ENCODE data around the gene GIMAP8.

The GIMAP8 gene

GRCh38 chr7:150439967-150440366 lies 10.5 kb upstream of the GIMAP8 start:
- Histone ChIP-seq H3K9me3 (ENCODE audit: low read depth, low read length) (no peaks in the 10 kb centered on the region), H3K36me3 (ENCODE audit: insufficient read depth, low read length) (no peaks in the 10 kb centered on the region), H3K27ac (no peak overlapping the region), H3K4me3 (no peak overlapping the region), H3K9ac (ENCODE audit: insufficient read length) (no peak overlapping the region)
- DNase-seq (ENCODE audit: low read depth, low spot score), result no peak
- TF ChIP-seq FOXP2 (optimal IDR thresholded peaks at IDR 0.05; ENCODE audit: control extremely low read depth, extremely low read length, insufficient read depth) (no peak), EZH2 (IDR thresholded peaks at IDR 0.05) (no peak), POLR2AphosphoS5 (IDR thresholded peaks at IDR 0.05; ENCODE audit: borderline replicate concordance, low read depth, low read length) (no peak)

DNA sequence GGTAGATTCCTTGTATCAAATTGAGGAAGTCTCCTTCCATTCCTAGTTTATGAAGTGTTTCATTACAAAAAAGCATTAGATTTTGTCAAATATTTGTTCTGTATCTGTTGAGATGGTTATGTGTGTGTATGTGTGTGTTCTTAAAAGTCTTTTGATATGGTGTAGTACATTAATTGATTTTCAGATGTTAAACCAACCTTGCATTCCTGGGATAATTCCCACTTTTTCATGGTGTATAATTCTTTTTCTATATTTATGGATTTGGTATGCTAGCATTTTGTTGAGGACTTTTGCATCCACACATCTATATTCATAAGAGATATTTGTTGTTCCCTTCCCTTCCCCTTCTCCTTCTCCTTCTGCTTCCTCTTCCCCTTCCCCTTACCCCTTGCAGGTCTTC lies 8.9 kb upstream of the GIMAP8 start:
- no peaks in the 10 kb centered on the region for H3K9me3 ChIP-seq (ENCODE audit: low read depth, low read length)
- no peak overlapping the region for H3K27ac ChIP-seq
- no peaks in the 10 kb centered on the region for H3K36me3 ChIP-seq (ENCODE audit: insufficient read depth, low read length)
- H3K4me3 ChIP-seq, result no peak overlapping the region
- no peak overlapping the region for H3K9ac ChIP-seq (ENCODE audit: insufficient read length)
- DNase-seq (ENCODE audit: low read depth, low spot score), result no peak
- TF ChIP-seq FOXP2 (optimal IDR thresholded peaks at IDR 0.05; ENCODE audit: control extremely low read depth, extremely low read length, insufficient read depth) (no peak), EZH2 (IDR thresholded peaks at IDR 0.05) (no peak), POLR2AphosphoS5 (IDR thresholded peaks at IDR 0.05; ENCODE audit: borderline replicate concordance, low read depth, low read length) (no peak)

DNA sequence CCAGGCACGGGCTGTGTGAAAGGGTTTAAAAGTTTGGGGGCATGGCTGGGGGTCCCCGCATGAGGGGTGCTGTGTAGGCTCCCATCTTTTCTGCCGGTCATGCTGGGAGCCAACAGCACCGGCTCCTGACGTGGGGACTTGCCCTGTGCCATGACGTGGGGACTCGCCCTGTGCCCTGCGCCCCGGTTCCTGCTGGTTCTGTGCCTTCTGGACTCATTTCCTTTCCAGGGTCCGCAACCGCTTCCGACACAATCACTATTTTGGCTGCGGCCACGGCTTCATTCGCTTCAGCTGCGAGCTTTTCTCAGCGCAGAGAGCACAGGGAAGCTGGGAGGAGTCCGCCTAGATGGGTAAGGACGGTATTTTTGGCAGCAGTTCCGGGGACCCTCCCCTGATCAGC lies 7.6 kb upstream of the GIMAP8 start:
- H3K9ac ChIP-seq (ENCODE audit: insufficient read length), result no peak overlapping the region
- H3K4me3 ChIP-seq, result no peak overlapping the region
- no peak for DNase-seq (ENCODE audit: low read depth, low spot score)
- H3K36me3 ChIP-seq (ENCODE audit: insufficient read depth, low read length), result no peaks in the 10 kb centered on the region
- no peak for TF ChIP-seq POLR2AphosphoS5 (IDR thresholded peaks at IDR 0.05; ENCODE audit: borderline replicate concordance, low read depth, low read length)
- no peak for TF ChIP-seq FOXP2 (optimal IDR thresholded peaks at IDR 0.05; ENCODE audit: control extremely low read depth, extremely low read length, insufficient read depth)
- TF ChIP-seq EZH2 (IDR thresholded peaks at IDR 0.05), result no peak
- H3K27ac ChIP-seq, result no peak overlapping the region
- no peaks in the 10 kb centered on the region for H3K9me3 ChIP-seq (ENCODE audit: low read depth, low read length)

DNA sequence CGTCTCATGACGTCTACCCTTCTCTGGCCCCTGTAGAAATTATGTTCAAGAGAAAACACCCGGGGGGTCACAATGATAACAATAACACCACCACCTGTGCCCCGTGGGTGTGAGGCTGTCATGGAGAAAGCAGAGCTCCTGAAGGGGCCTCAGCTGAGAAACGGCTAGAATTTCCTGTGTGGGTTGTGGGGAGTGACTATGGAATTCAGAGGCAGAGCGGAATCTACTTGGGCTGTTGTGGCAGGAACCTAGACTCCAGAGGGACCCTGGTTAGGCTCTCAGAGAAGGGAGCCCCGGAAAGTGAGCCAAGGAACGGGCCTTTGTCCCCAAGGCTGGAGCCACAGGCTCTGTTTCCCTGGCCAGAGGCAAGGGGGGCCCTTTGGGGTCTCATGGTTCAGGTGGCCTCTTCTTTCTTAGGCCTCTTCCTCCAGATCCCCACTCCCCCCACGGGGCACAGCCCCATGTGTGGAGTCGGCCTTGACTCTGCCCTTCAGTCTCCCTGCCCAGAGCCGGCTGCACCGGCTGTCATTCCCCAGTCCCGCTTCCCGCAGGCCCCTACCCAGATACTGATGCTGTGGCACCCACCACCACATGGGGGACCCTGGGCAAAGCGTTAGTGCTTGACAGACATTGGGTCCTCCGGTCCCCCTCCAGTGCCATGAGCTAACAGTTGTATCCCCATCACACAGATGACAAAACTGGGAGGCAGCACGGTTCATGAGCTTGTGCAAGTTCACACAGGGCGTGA lies 6.5 kb upstream of the GIMAP8 start:
- DNase-seq (ENCODE audit: low read depth, low spot score), result no peak
- Histone ChIP-seq H3K4me3 (no peak overlapping the region), H3K27ac (no peak overlapping the region), H3K9ac (ENCODE audit: insufficient read length) (no peak overlapping the region), H3K36me3 (ENCODE audit: insufficient read depth, low read length) (no peaks in the 10 kb centered on the region), H3K9me3 (ENCODE audit: low read depth, low read length) (no peaks in the 10 kb centered on the region)
- no peak for TF ChIP-seq EZH2 (IDR thresholded peaks at IDR 0.05)
- no peak for TF ChIP-seq POLR2AphosphoS5 (IDR thresholded peaks at IDR 0.05; ENCODE audit: borderline replicate concordance, low read depth, low read length)
- no peak for TF ChIP-seq FOXP2 (optimal IDR thresholded peaks at IDR 0.05; ENCODE audit: control extremely low read depth, extremely low read length, insufficient read depth)

- H3K27ac ChIP-seq, result no peak overlapping the region
- H3K4me3 ChIP-seq, result no peak overlapping the region
- H3K9ac ChIP-seq (ENCODE audit: insufficient read length), result no peak overlapping the region
- TF ChIP-seq POLR2AphosphoS5 (IDR thresholded peaks at IDR 0.05; ENCODE audit: borderline replicate concordance, low read depth, low read length) (no peak), EZH2 (IDR thresholded peaks at IDR 0.05) (no peak), FOXP2 (optimal IDR thresholded peaks at IDR 0.05; ENCODE audit: control extremely low read depth, extremely low read length, insufficient read depth) (no peak)
- H3K9me3 ChIP-seq (ENCODE audit: low read depth, low read length), result no peaks in the 10 kb centered on the region
- no peak for DNase-seq (ENCODE audit: low read depth, low spot score)
- no peaks in the 10 kb centered on the region for H3K36me3 ChIP-seq (ENCODE audit: insufficient read depth, low read length)
Measured at GRCh38 chr7:150444674-150445365, 5.6 kb upstream of the GIMAP8 start.

DNA sequence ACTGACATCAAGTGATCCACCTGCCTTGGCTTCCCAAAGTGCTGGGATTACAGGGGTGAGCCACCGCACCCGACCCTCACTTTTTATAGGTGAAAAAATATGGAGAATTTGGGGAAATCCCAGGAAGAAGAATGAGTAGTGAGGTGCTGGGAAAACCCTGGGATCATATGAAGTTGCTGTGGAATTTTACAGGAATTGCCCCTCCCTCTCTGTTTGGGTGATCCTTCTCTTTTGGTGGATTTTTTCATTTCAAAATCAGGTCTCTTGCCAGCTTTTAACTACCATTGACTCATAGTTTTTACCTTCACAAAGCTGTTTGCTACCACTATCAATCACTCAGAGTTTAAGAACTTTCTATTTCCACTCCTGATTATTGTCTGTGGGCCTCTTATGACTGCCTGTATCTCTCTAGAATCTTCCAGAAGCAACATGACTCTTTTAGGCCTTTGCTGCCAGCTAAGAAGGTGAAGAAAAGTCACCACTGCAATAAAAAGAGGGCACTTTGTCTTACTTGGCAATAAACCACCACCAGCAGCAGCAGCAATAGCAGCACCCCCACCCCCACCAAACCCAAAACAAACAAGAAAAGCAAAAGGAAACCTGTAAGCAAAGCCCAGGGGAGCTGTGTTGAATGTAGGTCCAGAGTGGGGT lies 4.0 kb upstream of the GIMAP8 start:
- Histone ChIP-seq H3K27ac (no peak overlapping the region), H3K9ac (ENCODE audit: insufficient read length) (no peak overlapping the region), H3K4me3 (no peak overlapping the region), H3K9me3 (ENCODE audit: low read depth, low read length) (no peaks in the 10 kb centered on the region), H3K36me3 (ENCODE audit: insufficient read depth, low read length) (no peaks in the 10 kb centered on the region)
- no peak for DNase-seq (ENCODE audit: low read depth, low spot score)
- TF ChIP-seq EZH2 (IDR thresholded peaks at IDR 0.05) (no peak), POLR2AphosphoS5 (IDR thresholded peaks at IDR 0.05; ENCODE audit: borderline replicate concordance, low read depth, low read length) (no peak), FOXP2 (optimal IDR thresholded peaks at IDR 0.05; ENCODE audit: control extremely low read depth, extremely low read length, insufficient read depth) (no peak)

DNA sequence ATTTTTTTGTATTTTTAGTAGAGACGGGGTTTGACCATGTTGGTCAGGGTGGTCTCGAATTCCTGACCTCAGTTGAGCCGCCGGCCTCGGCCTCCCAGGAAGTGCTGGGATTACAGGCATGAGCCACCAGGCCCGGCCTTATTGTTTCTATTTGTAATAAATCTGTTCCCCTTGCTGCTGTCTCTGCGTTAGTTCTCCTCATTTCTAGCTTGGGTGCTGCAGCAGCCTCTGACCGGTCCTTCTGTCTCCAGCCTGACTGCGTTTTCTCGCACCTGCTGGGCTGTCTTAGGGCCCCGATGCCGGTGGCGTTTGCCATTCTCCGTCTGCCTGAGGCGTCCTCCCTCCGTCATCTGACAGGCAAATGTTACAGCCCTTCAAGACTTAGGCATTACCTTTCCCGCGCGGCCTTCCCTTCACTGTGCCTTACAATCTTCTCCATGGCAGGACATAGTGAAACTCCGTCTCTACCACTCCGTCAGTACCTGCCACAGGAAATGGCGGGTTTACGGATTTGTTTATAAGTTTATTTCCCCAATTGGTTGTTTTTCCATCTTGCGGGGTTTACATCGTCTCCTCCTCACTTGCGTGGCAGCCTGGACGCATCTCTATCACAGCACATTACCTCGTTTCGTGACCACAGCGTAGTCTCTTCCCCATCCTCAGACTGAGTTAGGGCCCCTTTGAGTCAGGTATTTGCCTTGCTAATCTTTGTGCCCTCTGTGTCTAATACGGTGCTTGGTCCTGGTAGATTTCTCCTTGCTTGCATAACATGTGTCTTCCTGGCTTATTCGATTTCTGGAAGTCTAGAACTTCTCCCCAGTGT lies 2.3 kb upstream of the GIMAP8 start:
- Histone ChIP-seq H3K9me3 (ENCODE audit: low read depth, low read length) (no peaks in the 10 kb centered on the region), H3K36me3 (ENCODE audit: insufficient read depth, low read length) (no peaks in the 10 kb centered on the region), H3K27ac (no peak overlapping the region), H3K4me3 (no peak overlapping the region), H3K9ac (ENCODE audit: insufficient read length) (no peak overlapping the region)
- DNase-seq (ENCODE audit: low read depth, low spot score), result no peak
- TF ChIP-seq EZH2 (IDR thresholded peaks at IDR 0.05), result no peak
- TF ChIP-seq FOXP2 (optimal IDR thresholded peaks at IDR 0.05; ENCODE audit: control extremely low read depth, extremely low read length, insufficient read depth), result no peak
- no peak for TF ChIP-seq POLR2AphosphoS5 (IDR thresholded peaks at IDR 0.05; ENCODE audit: borderline replicate concordance, low read depth, low read length)

DNA sequence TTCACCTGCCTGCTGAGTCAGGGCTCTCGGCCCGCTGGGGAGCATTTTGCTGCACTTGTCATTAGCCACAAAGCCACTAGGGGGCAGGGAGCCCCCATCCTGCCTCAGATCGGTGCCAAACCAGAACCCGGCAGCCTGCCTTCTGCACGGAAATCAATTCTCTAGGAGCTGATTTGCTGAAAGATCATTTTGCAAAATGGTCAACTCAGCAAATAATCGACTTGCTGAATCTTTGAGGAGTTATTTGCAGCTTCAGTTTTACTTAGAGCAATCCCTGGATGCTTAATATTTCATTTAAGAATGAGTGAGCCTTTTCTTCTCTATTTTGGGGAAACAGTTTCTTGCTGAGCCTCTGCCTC lies 1.7 kb upstream of the GIMAP8 start:
- DNase-seq (ENCODE audit: low read depth, low spot score), result peak; percentile 32
- TF ChIP-seq POLR2AphosphoS5 (IDR thresholded peaks at IDR 0.05; ENCODE audit: borderline replicate concordance, low read depth, low read length) (no peak; the same call in 1 of the 2 replicates), FOXP2 (optimal IDR thresholded peaks at IDR 0.05; ENCODE audit: control extremely low read depth, extremely low read length, insufficient read depth) (no peak), EZH2 (IDR thresholded peaks at IDR 0.05) (no peak)
- H3K36me3 ChIP-seq (ENCODE audit: insufficient read depth, low read length), result no peaks in the 10 kb centered on the region
- H3K9ac ChIP-seq (ENCODE audit: insufficient read length), result no peak overlapping the region
- H3K4me3 ChIP-seq, result no peak overlapping the region
- H3K27ac ChIP-seq, result no peak overlapping the region
- no peaks in the 10 kb centered on the region for H3K9me3 ChIP-seq (ENCODE audit: low read depth, low read length)
